NCI-H524 treated with DMSO at 0.1 percent for 48 hours (cell line): ENCODE data around the gene GPC3.
A peak's percentile ranks its signal among the peaks of the same experiment; 100 is the strongest.
"Not testable (repeated sequence)": the region's sequence is repeated elsewhere in the genome, so short reads cannot be mapped to it uniquely, and the experiment has no call there.

Experiments
- DNase-seq: peaks from one replicate; lab custom pipeline; 2025; lab: John Stamatoyannopoulos, UW

Gene GPC3

DNA sequence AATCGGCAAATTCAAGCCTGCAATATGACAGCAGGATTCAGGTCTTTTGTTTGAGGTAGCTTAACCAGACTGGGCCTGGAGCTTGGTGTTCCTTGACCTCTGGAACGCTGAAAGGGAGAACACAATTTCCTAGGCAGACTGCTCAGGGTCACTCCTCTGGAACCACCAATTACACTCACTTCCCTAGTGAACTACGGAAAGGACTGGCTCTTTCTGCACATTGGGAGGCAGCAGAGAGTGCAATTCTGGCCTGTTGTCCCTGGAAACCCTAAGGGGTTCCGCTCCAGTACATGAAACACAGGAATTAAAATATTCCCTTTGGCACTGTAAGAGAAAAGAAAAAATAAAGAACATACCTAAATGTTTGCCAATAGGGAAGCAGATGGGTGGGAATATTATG, 58.6 kb downstream of the GPC3 start:
- no peak for DNase-seq

DNA sequence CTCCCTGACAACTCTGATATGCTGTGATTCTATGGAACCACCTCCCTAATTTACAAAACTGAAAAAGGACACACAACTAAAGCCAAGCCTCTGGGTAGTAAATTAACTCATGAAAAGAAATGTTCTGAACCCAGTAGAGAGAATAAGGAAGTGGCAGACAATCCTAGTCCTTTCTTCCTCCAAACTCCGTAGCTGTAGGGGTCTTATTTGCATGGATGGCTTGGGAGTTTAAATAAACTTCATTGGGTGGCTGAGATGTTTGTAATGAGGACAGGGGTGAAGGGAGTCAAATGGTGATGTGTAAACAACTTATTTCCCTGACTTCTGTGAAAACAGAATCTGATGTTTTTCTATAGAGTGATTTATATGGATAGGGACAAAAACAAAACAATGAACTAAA, 59.3 kb downstream of the GPC3 start:
- DNase-seq = no peak

DNA sequence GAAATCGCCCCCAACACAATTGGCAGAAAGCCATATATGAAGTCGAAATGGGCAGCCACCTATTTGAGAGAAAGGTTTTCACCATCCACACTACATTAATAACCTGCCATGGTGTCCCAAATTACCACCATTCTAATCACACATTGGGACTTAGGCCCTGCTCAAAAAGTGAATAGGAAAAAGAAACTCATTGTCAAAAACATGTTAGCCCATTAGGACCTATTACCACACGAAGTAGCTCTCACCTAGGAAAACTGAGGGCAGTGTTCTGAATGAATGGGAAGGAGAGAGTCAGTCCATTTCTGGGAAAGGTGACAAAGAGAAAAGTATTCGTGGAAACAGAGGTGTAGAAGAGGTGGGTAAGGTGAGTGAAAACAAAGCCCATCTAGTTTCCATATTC, 60.8 kb downstream of the GPC3 start:
- no peak for DNase-seq

DNA sequence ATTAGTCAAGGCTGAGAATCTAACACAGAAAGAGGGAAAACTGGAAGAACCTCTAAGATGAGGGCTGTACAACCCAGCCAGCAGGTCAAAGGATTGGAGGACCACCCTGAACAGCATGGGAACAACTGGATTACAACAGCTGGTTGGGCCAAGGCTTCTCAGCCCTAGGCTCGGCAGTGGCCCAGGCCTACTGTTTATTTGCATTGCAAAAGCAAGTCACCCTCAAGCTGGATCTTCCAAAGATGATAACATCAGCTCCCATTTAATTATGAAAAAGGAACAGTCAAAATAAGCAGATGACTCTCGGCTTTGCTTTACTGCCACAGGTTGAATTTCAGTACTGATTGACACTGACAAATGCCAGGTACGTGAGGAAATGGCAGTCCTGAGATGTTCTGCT, 61.8 kb downstream of the GPC3 start:
- DNase-seq = no peak

DNA sequence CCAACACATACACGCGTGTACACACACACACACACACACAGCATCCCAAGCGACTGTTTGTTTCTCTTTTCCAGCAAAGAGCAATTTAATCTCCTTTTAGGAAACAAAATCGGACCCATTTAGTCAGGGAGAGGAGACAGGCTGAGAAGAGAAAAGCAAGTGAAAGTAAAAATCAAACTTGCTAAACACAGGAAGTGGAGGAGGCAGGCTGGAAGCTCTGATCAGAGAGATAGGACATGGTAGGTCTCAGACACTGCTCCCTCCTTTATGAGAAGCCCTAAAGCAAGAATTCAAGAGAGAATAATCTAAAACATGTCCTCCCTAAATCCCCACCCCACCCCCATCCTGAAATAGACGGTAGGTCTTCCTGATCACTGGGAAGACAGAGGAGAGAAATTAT, 62.3 kb downstream of the GPC3 start:
- DNase-seq = no peak

DNA sequence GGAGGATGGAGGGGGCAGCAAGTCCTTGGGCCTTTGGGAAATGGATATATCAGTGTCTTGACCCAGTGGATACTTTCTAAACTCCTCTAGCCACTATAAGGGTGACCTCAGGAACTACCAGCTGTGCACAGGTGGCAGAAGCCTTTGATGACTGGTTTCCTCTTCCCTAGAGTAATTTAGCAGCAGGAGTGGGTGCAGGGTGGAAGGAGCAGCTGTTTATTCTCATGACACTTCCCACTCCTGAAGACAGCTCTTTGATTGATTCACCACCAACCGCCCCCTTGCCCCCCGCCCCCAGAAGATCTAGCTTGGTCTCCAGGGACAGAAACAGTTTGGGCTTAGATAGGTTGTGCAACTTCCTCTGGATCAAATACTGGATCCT, 63.0 kb downstream of the GPC3 start:
- peak; percentile 79 for DNase-seq

DNA sequence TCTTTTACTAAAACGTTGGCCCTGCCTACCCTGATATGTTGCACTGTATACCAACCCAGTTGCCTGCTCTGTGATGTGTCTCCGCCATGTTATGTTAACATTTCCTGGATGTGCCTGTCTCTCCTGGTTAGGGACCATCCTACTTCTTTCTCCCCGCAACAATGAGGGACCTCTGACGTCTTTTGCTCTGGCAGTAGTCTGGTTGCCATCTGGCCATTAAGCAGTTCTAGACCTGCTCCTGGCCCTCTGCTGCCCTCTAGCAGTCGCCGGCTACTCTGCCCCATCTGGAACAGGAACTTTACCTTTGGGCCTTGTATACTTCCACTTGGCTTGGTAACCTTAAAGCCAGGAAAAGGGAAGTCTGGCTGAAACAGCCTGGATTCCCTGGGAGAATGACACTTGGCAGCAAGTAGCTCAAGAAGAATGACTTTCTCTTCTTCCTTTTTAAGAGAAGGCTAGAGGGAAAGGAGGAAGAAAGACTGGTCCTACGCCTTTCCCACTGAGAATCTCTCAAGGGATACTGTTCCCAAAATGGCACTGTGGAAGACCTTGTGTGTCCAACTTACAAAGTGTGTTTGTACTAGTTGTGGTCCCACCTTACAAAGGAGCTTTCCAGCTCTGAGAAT, 63.5 kb downstream of the GPC3 start:
- DNase-seq = peak; percentile 82

DNA sequence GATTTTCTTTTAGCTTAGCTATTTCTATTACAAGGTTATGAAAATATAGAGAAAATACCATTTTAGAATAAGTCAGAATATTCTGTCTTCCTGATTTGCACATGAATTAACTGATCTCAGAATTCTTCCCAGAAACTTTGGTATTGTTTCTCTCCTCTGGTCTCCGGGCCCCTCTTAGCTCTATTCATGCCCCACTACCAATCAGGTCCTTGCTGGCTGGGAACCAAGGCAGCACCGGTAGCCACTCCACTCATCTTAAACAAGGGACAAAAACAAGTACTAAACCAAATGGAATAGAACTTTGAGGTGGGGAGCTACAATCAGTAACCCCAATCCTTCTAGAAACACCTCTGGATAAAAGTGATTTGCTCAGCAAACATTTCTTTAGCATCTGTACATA, 64.3 kb downstream of the GPC3 start:
- no peak for DNase-seq

DNA sequence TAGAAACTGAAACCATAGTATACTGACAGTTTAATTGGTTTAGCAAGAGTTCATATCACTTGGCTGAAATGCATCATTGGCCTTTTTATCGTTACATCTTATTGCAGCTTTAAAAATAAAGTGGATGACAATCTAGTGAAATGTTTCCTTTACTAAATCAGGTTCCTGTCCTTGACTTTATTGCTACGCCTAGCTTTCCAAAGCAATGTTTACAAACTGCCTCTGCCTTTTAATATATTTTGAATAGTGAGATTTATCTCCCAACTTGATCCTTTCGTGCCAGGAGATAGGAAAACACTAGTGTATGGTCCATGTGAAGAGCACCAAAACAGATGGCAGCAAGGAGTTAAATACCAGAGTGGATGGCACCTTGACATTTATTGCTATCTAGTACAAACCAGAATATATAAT, 67.0 kb downstream of the GPC3 start:
- DNase-seq = no peak

DNA sequence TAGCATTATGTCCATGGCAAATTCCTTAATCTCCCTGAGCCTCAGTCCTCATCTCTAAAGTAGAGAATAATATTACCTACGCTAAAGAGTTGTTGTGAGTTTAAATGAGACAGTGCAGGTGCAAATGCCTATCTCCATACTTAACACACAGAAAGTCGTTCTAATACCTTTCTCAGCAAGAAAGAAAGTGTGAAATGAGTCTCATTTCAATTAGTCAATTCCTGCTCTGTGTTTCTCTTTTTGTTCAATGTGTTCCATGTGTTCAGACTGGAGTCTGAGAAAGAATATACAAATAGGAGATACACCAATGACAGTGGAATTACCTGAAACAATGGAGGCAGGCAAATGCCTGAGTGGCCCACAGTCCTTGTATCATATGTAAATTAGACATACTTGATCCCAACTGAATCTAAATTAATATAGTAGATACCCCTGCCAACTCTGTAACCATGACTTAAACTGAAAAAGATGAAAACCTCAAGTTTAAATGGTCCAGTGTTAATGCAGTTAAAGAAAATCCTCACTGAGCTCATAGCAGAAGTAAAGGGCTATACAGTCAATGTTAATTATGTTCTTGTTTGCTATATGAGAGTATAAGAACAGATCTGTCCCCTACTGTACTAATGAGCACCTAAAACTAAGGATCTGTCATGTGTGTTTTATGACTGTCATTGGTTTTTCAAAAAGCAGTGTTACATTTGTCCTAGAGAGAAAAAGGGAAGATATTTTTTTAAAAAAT, 68.2 kb downstream of the GPC3 start:
- DNase-seq = no peak

DNA sequence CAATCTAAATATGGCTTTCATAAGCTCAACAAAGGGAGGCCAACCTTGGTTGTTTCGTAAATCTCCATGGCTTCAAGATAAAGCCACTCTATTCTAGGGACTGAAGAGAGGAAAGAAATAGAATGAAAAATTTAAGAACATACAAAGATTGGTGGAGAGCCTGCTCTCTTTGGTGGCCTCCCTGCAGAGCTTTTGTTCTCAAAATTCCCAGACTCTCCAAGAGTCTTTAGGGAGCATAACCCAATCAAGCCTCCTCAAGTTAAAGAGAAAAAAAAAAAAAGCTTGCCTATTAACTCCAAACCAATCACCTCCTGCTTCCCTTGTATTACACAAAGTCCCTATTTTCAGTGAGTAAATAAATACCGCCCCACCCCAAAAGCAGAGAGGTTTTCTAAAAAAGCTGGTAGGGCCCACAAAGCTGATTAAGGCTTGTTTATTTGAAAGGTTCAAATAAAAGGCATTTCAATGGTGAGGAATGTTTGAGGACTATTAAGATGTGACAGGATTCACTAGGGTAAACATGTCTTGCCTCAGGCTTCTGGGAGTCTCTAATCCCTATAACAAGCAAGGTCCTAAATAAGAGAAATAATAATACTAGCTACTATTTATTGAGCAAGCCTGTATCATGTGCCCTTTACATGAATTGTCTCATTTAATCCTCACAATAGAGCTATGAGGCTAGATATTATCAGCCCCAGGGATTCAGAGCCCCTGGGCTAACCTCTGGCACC, 71.6 kb downstream of the GPC3 start:
- DNase-seq = no peak

DNA sequence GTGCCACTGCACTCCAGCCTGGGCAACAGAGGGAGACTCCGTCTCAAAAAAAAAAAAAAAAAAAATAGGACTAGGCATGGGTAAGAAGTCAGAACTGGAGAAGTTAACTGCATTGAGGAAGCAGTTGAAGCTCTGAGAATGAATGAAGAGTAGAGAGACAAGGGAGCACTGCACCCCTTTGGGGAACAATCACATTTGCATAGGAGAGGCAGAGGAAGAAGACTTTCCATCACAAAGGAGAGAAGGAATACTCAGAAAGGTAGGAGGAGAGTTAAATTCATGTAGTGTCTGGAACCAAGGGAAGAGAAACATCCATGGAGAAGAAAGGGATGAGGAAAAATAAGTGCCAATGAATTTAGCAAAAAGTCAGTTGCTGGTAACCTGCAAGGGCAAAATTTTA, 72.4 kb downstream of the GPC3 start:
- no peak for DNase-seq

DNA sequence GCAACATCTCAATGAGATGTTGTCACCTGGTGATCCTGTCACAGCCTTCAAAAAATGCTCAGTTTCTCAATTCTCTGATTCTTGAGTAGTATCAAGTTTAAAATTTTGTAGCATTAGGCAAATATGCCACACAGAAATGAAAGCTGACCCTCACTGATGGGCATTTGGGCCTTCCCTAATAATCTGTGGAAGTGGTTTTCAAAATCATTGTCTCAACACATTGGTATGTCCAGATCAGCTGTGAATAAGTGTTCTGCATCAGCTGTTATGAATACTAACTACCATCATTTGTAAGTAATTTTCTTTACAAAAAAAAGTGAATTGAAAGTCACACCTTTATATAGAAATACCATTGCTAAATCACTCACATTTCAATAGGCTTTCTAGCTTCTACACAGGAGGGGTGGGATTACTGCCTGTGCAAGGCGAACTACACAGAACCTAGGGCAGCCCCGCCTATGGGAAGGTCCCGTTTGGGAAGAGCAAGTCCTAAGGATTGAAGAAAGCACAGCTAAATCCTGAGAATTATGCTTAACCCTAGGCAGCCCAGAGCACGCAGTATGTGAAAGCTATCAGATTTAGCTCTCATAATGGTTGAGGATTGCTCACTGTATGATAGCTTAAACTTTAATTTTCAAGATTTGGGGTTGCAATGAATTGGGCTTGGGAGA, 73.4 kb downstream of the GPC3 start:
- DNase-seq = peak; percentile 28

DNA sequence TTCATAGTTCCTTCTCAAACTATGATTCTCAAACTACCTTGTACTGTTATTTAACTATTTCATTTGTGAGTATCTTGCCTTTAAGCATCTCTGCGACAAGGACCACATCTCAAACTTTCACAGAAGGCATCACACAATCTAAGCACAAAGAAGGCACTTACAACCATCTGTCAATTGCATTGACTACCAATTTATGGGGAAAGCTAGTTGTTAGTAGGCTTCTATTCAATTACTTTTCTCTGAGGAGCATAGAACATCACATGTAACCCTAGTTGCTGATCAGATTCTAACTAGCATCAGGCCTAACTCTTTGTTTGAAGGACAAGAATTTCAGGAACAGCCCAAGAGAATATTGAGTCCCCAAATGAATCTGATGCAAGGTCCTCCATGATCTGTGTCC, 74.9 kb downstream of the GPC3 start:
- DNase-seq = peak; percentile 38

DNA sequence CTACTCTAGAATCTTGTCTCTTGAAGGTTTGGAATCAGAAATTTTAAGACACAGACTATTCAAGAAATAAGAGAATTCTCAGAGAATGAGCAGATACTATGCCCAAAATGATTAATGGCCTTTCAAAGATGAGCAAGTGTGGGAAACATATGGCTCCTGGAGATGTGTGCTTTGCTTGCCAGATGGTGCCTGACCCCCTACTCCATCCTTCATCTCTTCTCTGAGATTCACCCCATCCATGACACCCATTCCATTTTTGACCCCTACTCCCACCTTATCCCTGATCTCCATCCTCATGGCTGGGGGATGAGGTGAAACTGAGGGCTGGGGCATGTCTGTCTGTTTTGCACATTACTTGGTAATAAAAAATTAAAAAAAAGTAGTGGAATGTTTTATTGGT, 75.5 kb downstream of the GPC3 start:
- peak; percentile 54 for DNase-seq

DNA sequence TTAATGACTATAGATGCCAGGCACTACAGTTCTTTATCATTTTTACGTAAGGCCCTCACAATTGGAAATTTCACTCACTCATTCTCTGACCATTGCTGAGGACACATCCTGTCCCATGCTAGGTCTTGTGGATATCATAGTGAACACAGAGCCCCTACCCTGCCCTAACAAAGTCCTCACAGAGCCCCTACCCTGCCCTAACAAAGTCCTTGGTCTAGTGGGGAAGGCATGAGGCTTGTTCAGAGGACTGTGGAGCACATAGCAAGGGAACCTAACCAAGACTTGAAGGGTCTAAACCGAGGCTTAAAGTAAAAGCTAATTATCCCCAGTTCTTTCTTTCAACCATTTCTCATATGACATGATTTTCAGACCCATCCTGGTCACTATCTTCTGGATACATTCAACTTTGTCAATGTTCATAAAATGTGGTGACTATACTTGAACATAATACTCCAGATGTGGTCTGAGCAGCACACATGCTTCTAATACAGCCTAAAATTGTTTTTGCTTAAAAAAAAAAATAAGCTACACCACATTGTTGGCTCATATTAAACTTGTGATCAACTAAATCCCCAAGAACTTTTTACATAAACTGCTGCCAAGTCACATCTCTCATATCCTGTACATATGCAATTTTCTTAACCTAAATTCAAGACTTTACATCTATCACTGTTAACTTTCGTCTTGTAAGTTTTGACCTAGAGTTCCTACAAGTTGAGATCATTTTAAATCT, 77.0 kb downstream of the GPC3 start:
- no peak for DNase-seq

DNA sequence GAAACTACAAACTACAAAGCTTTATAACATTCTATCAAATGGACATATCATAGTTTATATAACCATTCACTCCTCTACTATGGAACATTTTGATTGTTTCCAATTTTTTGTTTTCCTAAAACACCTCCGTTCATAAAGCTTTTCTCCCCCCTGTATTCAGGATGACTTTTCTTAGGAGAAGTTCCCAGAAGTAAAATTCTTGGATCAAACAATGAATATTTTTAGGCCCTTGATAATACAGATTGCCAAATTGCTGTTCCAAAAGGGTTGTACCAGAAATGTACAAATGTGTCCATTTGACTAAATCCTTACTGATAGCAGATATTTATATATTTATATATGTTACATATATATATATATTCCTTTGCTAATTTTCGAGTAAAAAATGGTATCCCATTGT, 77.8 kb downstream of the GPC3 start:
- DNase-seq = no peak

DNA sequence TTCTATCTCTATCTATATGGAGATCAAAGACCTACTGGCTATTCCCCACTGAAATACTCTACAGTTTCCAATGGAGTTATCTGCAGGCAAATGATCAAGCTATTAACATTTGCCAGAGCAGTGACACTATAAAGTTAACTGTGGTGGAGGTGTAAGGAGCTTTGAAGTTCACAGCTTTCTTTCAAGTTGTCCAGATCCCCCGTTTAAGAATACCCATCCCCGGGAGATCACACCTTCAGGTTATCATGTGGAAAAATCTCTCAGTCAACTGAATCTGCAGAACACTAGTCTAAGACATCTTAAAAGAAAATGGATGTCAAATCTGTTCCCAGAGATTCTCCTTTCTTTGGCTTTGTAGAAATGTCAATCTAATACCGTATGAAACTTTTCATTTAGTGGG, 80.1 kb downstream of the GPC3 start:
- no peak for DNase-seq

DNA sequence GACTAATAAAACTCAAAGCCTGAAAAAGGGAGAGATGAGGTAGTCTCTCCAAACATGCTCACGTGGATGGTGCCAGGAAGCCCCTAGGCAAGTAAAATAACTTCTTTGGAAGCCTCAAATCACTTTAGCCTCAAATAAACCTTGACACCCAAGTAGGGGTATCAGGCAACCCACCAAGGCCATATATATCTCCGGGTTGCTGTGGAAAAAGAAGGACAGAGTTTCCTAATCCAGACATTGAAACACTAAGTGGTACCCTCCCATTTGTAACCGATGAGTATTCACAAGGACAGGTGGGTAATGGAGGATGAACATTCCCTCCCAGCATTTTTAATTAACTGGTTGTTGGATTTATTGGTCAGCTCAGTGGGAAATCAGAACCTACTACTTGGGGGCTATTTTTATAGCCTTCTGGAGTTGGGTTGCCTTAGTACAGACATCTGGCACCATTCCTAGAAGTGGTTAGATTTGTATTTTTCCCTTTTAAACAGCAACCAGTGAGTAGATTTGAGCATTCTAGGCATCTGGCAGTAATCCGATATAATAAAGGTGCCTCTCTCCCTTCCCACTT, 87.7 kb downstream of the GPC3 start:
- peak; percentile 95 for DNase-seq

DNA sequence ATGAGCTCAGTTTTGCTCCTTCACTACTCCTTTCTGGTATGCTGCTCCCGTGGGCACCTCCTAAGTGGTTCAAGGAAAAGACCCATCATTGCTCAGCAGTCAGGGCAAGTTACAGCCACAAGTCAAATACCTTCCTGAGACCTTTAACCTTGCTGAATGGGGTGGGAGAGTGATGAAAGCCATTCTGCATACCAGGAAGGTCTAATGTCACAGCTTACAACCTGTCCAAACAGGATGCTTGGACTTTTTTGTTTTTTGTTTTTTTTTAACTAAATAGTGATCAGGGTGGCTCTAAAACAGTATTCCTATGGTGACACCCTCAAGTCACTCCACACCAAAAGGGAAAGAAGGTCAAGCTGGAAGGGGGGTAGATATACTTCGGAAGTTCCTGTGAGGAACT, 93.1 kb downstream of the GPC3 start:
- no peak for DNase-seq

DNA sequence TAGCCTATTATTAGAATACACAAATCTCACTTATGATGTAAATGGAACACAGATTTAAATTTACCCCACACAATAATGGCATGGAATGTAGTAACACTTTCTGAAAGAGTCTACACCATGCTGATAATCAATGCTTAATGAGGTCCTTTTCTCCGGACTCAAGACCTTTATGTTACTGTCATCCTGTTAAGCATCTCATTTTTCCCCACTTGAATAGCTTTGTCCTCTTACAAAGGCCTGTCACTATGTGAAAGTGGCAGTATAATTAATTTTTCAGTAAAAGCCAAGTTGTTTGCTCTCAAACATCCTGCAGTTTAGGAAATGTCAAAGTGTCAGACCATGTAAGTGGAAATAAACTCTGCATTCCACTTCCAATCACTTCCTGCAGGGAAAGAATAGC, 96.4 kb downstream of the GPC3 start:
- DNase-seq = no peak

DNA sequence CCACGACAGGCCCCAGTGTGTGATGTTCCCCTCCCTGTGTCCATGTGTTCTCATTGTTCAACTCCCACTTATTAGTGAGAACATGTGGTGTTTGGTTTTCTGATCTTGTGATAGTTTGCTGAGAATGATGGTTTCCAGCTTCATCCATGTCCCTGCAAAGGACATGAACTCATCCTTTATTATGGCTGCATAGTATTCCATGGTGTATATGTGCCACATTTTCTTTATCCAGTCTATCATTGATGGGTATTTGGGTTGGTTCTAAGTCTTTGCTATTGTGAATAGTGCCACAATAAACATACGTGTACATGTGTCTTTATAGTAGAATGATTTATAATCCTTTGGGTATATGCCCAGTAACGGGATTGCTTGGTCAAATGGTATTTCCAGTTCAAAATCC, 97.3 kb downstream of the GPC3 start:
- DNase-seq = not testable (repeated sequence)
